ENCODE measurements around the gene TALDO1. TPM values are rescaled to one million over a fixed set of nuclear protein-coding genes. Genes with fewer than 3 reads are reported as not detected.
A peak's percentile ranks its signal among the peaks of the same experiment; 100 is the strongest.

Gene TALDO1
- total and polyA plus RNA-seq, 3 experiments from 2014 or later: 184 to 246 (median 245) TPM

- DNase-seq: no peak
- Histone ChIP-seq H3K4me3 (ENCODE audit: low read length) (no peak overlapping the region), H3K9me3 (ENCODE audit: low read length) (no peaks in the 10 kb centered on the region), H3K4me1 (ENCODE audit: insufficient read depth, low read length) (no peaks in the 10 kb centered on the region), H3K27me3 (ENCODE audit: insufficient read depth, low read length, poor library complexity, severe bottlenecking) (no peaks in the 10 kb centered on the region), H3K36me3 (ENCODE audit: insufficient read depth, low read length) (peaks cover 33% of the 10 kb centered on the region), H3K27ac (ENCODE audit: low read depth, low read length) (no peak overlapping the region)
- Mint-ChIP-seq H3K36me3 (peaks cover 0 to 64% (median 2%) of the 10 kb centered on the region in 3 donors), H3K27ac (peak overlapping the region in 1 of 8 donors; percentile 29), H3K4me3 (no peak overlapping the region), H3K9me3 (no peaks in the 10 kb centered on the region), H3K4me1 (no peaks in the 10 kb centered on the region), H3K27me3 (no peaks in the 10 kb centered on the region)
- ChIA-PET POLR2A (interaction anchor here (0.5 kb wide), 1 partner anchor 15 kb away, joined by 3 read pairs; no protein-coding TSS in a partner anchor), CTCF (no interaction called here)
Observed at GRCh38 chr11:763073-763463, 15.8 kb downstream of the TALDO1 start.

GRCh38 chr11:763549-764321 is 16.5 kb downstream of the TALDO1 start:
- H3K27me3 ChIP-seq (ENCODE audit: insufficient read depth, low read length, poor library complexity, severe bottlenecking): no peaks in the 10 kb centered on the region
- no peak overlapping the region for H3K27ac ChIP-seq (ENCODE audit: low read depth, low read length)
- no peak overlapping the region for H3K27ac Mint-ChIP-seq
- peaks cover 0 to 60% (median 2%) of the 10 kb centered on the region in 3 donors for H3K36me3 Mint-ChIP-seq
- H3K4me3 Mint-ChIP-seq: no peak overlapping the region
- peaks cover 33% of the 10 kb centered on the region for H3K36me3 ChIP-seq (ENCODE audit: insufficient read depth, low read length)
- no peak for DNase-seq
- ChIA-PET CTCF (interaction anchor here (1.6 kb wide), 1 partner anchor 209 kb away, joined by 4 read pairs; no protein-coding TSS in a partner anchor), POLR2A (interaction anchor here (0.5 kb wide), 1 partner anchor 14 kb away, joined by 3 read pairs; no protein-coding TSS in a partner anchor)
- no peaks in the 10 kb centered on the region for H3K9me3 Mint-ChIP-seq
- H3K27me3 Mint-ChIP-seq: no peaks in the 10 kb centered on the region
- H3K4me3 ChIP-seq (ENCODE audit: low read length): no peak overlapping the region
- H3K9me3 ChIP-seq (ENCODE audit: low read length): no peaks in the 10 kb centered on the region
- H3K4me1 Mint-ChIP-seq: no peaks in the 10 kb centered on the region
- H3K4me1 ChIP-seq (ENCODE audit: insufficient read depth, low read length): no peaks in the 10 kb centered on the region

GRCh38 chr11:764322-765024 is 17.2 kb downstream of the TALDO1 start:
- Mint-ChIP-seq H3K27me3 (no peaks in the 10 kb centered on the region), H3K9me3 (no peaks in the 10 kb centered on the region), H3K4me1 (no peaks in the 10 kb centered on the region), H3K4me3 (no peak overlapping the region), H3K27ac (peak overlapping the region in 1 of 8 donors; percentile 24), H3K36me3 (peaks cover 0 to 58% (median 2%) of the 10 kb centered on the region in 3 donors)
- H3K27ac ChIP-seq (ENCODE audit: low read depth, low read length): no peak overlapping the region
- ChIA-PET POLR2A (no interaction called here), CTCF (interaction anchor here (1.2 to 1.7 kb wide), 3 partner anchors 151 to 245 kb away, joined by 3 to 4 read pairs (median 4); no protein-coding TSS in a partner anchor)
- H3K4me1 ChIP-seq (ENCODE audit: insufficient read depth, low read length): no peaks in the 10 kb centered on the region
- DNase-seq: no peak
- H3K36me3 ChIP-seq (ENCODE audit: insufficient read depth, low read length): peaks cover 33% of the 10 kb centered on the region
- no peak overlapping the region for H3K4me3 ChIP-seq (ENCODE audit: low read length)
- no peaks in the 10 kb centered on the region for H3K27me3 ChIP-seq (ENCODE audit: insufficient read depth, low read length, poor library complexity, severe bottlenecking)
- no peaks in the 10 kb centered on the region for H3K9me3 ChIP-seq (ENCODE audit: low read length)

- no peaks in the 10 kb centered on the region for H3K4me1 ChIP-seq (ENCODE audit: insufficient read depth, low read length)
- ChIA-PET POLR2A (interaction anchor here (1.0 kb wide), 1 partner anchor 25 kb away, joined by 3 read pairs; the partner anchor contains the start of gene CEND1), CTCF (interaction anchor here (0.8 to 1.7 kb wide), 7 partner anchors 11 to 246 kb away, joined by 3 to 4 read pairs (median 3); no protein-coding TSS in a partner anchor)
- no peak overlapping the region for H3K27ac ChIP-seq (ENCODE audit: low read depth, low read length)
- Mint-ChIP-seq H3K27ac (peak overlapping the region in 3 of 8 donors; percentile 32 to 79 (median 35)), H3K4me3 (no peak overlapping the region), H3K9me3 (no peaks in the 10 kb centered on the region), H3K27me3 (no peaks in the 10 kb centered on the region), H3K4me1 (no peaks in the 10 kb centered on the region), H3K36me3 (peaks cover 0 to 58% (median 1%) of the 10 kb centered on the region in 3 donors)
- H3K4me3 ChIP-seq (ENCODE audit: low read length): no peak overlapping the region
- H3K36me3 ChIP-seq (ENCODE audit: insufficient read depth, low read length): peaks cover 26% of the 10 kb centered on the region
- H3K27me3 ChIP-seq (ENCODE audit: insufficient read depth, low read length, poor library complexity, severe bottlenecking): no peaks in the 10 kb centered on the region
- DNase-seq: peak; percentile 49 to 75 (median 54)
- H3K9me3 ChIP-seq (ENCODE audit: low read length): no peaks in the 10 kb centered on the region
Observed at GRCh38 chr11:765025-765801, 17.9 kb downstream of the TALDO1 start.

GRCh38 chr11:765802-766091 is 18.5 kb downstream of the TALDO1 start:
- H3K9me3 Mint-ChIP-seq: no peaks in the 10 kb centered on the region
- ChIA-PET POLR2A (interaction anchor here (1.0 kb wide), 1 partner anchor 24 kb away, joined by 3 read pairs; the partner anchor contains the start of gene CEND1), CTCF (interaction anchor here (0.8 to 1.7 kb wide), 6 partner anchors 10 to 247 kb away, joined by 3 to 4 read pairs (median 3); no protein-coding TSS in a partner anchor)
- H3K4me1 Mint-ChIP-seq: no peaks in the 10 kb centered on the region
- DNase-seq: no peak
- no peak overlapping the region for H3K27ac ChIP-seq (ENCODE audit: low read depth, low read length)
- peak overlapping the region in 1 of 8 donors; percentile 79 for H3K27ac Mint-ChIP-seq
- no peaks in the 10 kb centered on the region for H3K4me1 ChIP-seq (ENCODE audit: insufficient read depth, low read length)
- H3K36me3 Mint-ChIP-seq: peaks cover 0 to 59% (median 1%) of the 10 kb centered on the region in 3 donors
- peaks cover 25% of the 10 kb centered on the region for H3K36me3 ChIP-seq (ENCODE audit: insufficient read depth, low read length)
- no peaks in the 10 kb centered on the region for H3K27me3 ChIP-seq (ENCODE audit: insufficient read depth, low read length, poor library complexity, severe bottlenecking)
- no peaks in the 10 kb centered on the region for H3K27me3 Mint-ChIP-seq
- H3K4me3 ChIP-seq (ENCODE audit: low read length): no peak overlapping the region
- no peaks in the 10 kb centered on the region for H3K9me3 ChIP-seq (ENCODE audit: low read length)
- H3K4me3 Mint-ChIP-seq: no peak overlapping the region

- Mint-ChIP-seq H3K9me3 (no peaks in the 10 kb centered on the region), H3K4me3 (no peak overlapping the region), H3K4me1 (no peaks in the 10 kb centered on the region), H3K27ac (no peak overlapping the region), H3K27me3 (no peaks in the 10 kb centered on the region), H3K36me3 (peaks cover 0 to 60% (median 1%) of the 10 kb centered on the region in 3 donors)
- H3K9me3 ChIP-seq (ENCODE audit: low read length): no peaks in the 10 kb centered on the region
- DNase-seq: no peak
- ChIA-PET POLR2A (interaction anchor here (1.0 kb wide), 1 partner anchor 24 kb away, joined by 3 read pairs; the partner anchor contains the start of gene CEND1), CTCF (interaction anchor here (0.8 to 1.7 kb wide), 6 partner anchors 10 to 247 kb away, joined by 3 to 4 read pairs (median 3); no protein-coding TSS in a partner anchor)
- no peaks in the 10 kb centered on the region for H3K27me3 ChIP-seq (ENCODE audit: insufficient read depth, low read length, poor library complexity, severe bottlenecking)
- peaks cover 24% of the 10 kb centered on the region for H3K36me3 ChIP-seq (ENCODE audit: insufficient read depth, low read length)
- no peak overlapping the region for H3K4me3 ChIP-seq (ENCODE audit: low read length)
- H3K27ac ChIP-seq (ENCODE audit: low read depth, low read length): no peak overlapping the region
- no peaks in the 10 kb centered on the region for H3K4me1 ChIP-seq (ENCODE audit: insufficient read depth, low read length)
Observed at GRCh38 chr11:766106-766935, 19.1 kb downstream of the TALDO1 start.

- Mint-ChIP-seq H3K4me1 (no peaks in the 10 kb centered on the region), H3K9me3 (no peaks in the 10 kb centered on the region), H3K36me3 (peaks cover 0 to 55% (median 1%) of the 10 kb centered on the region in 3 donors), H3K4me3 (no peak overlapping the region), H3K27me3 (no peaks in the 10 kb centered on the region), H3K27ac (no peak overlapping the region)
- Histone ChIP-seq H3K9me3 (ENCODE audit: low read length) (no peaks in the 10 kb centered on the region), H3K4me3 (ENCODE audit: low read length) (no peak overlapping the region), H3K4me1 (ENCODE audit: insufficient read depth, low read length) (no peaks in the 10 kb centered on the region), H3K27me3 (ENCODE audit: insufficient read depth, low read length, poor library complexity, severe bottlenecking) (no peaks in the 10 kb centered on the region), H3K27ac (ENCODE audit: low read depth, low read length) (no peak overlapping the region), H3K36me3 (ENCODE audit: insufficient read depth, low read length) (peaks cover 19% of the 10 kb centered on the region)
- CTCF ChIA-PET: interaction anchor here (1.3 kb wide), 1 partner anchor 9 kb away, joined by 3 read pairs; no protein-coding TSS in a partner anchor
- POLR2A ChIA-PET: no interaction called here
- no peak for DNase-seq
Observed at GRCh38 chr11:766936-767210, 19.6 kb downstream of the TALDO1 start.
